Testis (tissue), 3 donors: ENCODE data around the gene PHEX. TPM values are rescaled to one million over a fixed set of nuclear protein-coding genes. Genes with fewer than 3 reads are reported as not detected.

Source experiments
- DNase-seq: peaks from one replicate; pipeline ENCODE4 v3.0.0-alpha.2; 2019
- H3K27ac ChIP-seq, 2 donors: fragments of 200-600 bp; sonication (generic); one replicate each; pipeline ENCODE4 v1.5.1; 2019
- H3K27me3 ChIP-seq: fragments of 200-600 bp; sonication (generic); one replicate; pipeline ENCODE4 v1.5.1; 2019
- H3K36me3 ChIP-seq: fragments of 200-600 bp; sonication (generic); one replicate; pipeline ENCODE4 v1.5.1; 2017; ENCODE audit warnings: low read depth; ENCODE audit errors: missing control alignments
- H3K4me1 ChIP-seq: fragments of 200-600 bp; sonication (generic); one replicate; pipeline ENCODE4 v1.5.1; 2019
- H3K4me3 ChIP-seq, 2 donors: fragments of 200-600 bp; sonication (generic); one replicate each; pipeline ENCODE4 v1.5.1; 2017 to 2019
- H3K9me3 ChIP-seq: fragments of 200-600 bp; sonication (generic); one replicate; pipeline ENCODE4 v1.5.1; 2017
- CTCF ChIP-seq, 3 experiments: fragments of 450-650 bp in 2 of 3; fragments of 200-600 bp in 1 of 3; sonication (generic) in 1 of 3; IDR thresholded peaks; one replicate each; pipeline ENCODE4 v1.5.1; 2016 to 2019; ENCODE audit warnings: antibody characterized with exemption in 3 of 3, mild to moderate bottlenecking in 2 of 3, moderate library complexity in 1 of 3
- POLR2A ChIP-seq: fragments of 450-650 bp; IDR thresholded peaks from one replicate; pipeline ENCODE4 v1.6.1; 2017; ENCODE audit warnings: antibody characterized with exemption, mild to moderate bottlenecking, moderate library complexity
- WGBS, 2 donors: methylation state at CpG; one replicate each; pipeline ENCODE4 v1.1.5; 2018; 5-methylcytosine and 5-hydroxymethylcytosine counted together
- intact Hi-C: fragments of 100-400 bp; cut with DNase I; formaldehyde crosslinking; loops from one replicate; pipeline ENCODE4 v1.15.1; 2023; ENCODE audit warnings: low total_unique reads
- polyA plus RNA-seq: library from polyadenylated mRNA; stranded (reverse); fragments of 350-450 nt; fragmentation: Illumina TruSeq; extraction: RNeasy Lipid Tissue Mini Kit (QIAGEN cat#74804); gene quantifications from one replicate; pipeline ENCODE4 v1.2.3, GENCODE V29; 2014; ENCODE audit warnings: low read depth, low replicate concordance; ENCODE audit not compliant: insufficient read depth
- total RNA-seq, 2 donors: library from RNA; depleted of rRNA; stranded (reverse); fragments of >200 nt; gene quantifications; one replicate each; pipeline ENCODE4 v1.2.3, GENCODE V29; 2016

The PHEX gene
- total and polyA plus RNA-seq, 3 donors from 2014 or later: 0.24 to 0.37 (median 0.31) TPM

DNA sequence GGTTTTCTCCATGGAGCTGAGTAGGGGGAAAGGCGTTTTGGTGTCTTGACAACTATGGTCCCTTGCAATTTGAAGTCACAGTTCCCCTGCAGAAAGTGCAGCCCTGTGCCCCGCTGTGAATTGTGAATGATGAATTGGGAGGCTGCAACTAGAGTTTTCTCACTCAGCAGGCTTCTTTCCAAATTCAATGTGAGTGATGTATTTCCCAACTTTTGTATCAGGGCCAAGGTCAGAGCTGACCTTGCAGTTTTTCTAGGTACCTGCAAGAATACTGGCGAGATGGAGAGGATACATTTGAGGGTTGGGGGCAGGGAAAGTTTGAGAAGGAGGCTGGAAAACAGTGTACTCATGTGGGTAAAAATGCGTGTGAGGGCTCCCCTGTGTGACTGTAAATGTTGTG, 11.7 kb downstream of the PHEX start:
- H3K9me3 ChIP-seq: no peaks in the 10 kb centered on the region
- no peaks in the 10 kb centered on the region for H3K27me3 ChIP-seq
- 65 to 83% methylated on average over 4 of the region's 4 CpGs for WGBS, 2 donors
- intact Hi-C loops: no loop called here
- H3K36me3 ChIP-seq: no peaks in the 10 kb centered on the region
- TF ChIP-seq CTCF (IDR thresholded peaks at IDR 0.05) (no peak), POLR2A (no peak)
- no peak overlapping the region for H3K27ac ChIP-seq
- no peaks in the 10 kb centered on the region for H3K4me1 ChIP-seq
- no peak overlapping the region for H3K4me3 ChIP-seq
- DNase-seq: no peak

- H3K4me1 ChIP-seq: no peaks in the 10 kb centered on the region
- no peak for DNase-seq
- H3K9me3 ChIP-seq: no peaks in the 10 kb centered on the region
- H3K27me3 ChIP-seq: no peaks in the 10 kb centered on the region
- no peak overlapping the region for H3K4me3 ChIP-seq
- no peak overlapping the region for H3K27ac ChIP-seq
- intact Hi-C loops: no loop called here
- no peaks in the 10 kb centered on the region for H3K36me3 ChIP-seq
- TF ChIP-seq CTCF (IDR thresholded peaks at IDR 0.05) (no peak), POLR2A (no peak)
- 64 to 97% methylated on average over 2 of the region's 2 CpGs for WGBS, 2 donors
Measured at GRCh38 chrX:22047468-22047867, 15.3 kb downstream of the PHEX start.

- intact Hi-C loops: no loop called here
- Histone ChIP-seq H3K36me3 (no peaks in the 10 kb centered on the region), H3K27me3 (no peaks in the 10 kb centered on the region), H3K27ac (no peak overlapping the region), H3K4me3 (no peak overlapping the region), H3K9me3 (no peaks in the 10 kb centered on the region), H3K4me1 (no peaks in the 10 kb centered on the region)
- TF ChIP-seq POLR2A: no peak
- no peak for TF ChIP-seq CTCF (IDR thresholded peaks at IDR 0.05)
- WGBS, 2 donors: 86 to 91% methylated on average over 3 of the region's 3 CpGs
- DNase-seq: no peak
Measured at GRCh38 chrX:22053481-22053880, 21.4 kb downstream of the PHEX start.

DNA sequence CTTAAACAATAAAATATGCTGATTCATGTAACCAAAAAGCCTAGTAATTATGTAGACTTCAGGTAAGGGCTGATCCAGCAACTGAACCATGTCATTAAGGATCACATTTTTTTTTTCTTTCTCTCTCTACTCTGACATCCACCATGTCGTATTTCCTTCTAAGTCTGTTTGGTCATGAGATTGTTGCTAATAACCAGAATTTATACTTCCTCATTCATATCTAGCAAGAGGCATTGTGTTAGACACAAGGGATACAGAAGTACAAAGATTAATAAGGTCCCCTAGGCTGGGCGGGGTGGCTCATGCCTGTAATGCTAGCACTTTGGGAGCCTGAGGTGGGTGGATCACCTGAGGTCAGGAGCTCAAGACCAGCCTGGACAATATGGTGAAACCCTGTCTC, 24.1 kb downstream of the PHEX start:
- intact Hi-C loops: no loop called here
- TF ChIP-seq POLR2A (no peak), CTCF (IDR thresholded peaks at IDR 0.05) (no peak)
- no peak overlapping the region for H3K27ac ChIP-seq
- DNase-seq: no peak
- no peaks in the 10 kb centered on the region for H3K9me3 ChIP-seq
- H3K4me3 ChIP-seq: no peak overlapping the region
- H3K4me1 ChIP-seq: no peaks in the 10 kb centered on the region
- no peaks in the 10 kb centered on the region for H3K36me3 ChIP-seq
- no peaks in the 10 kb centered on the region for H3K27me3 ChIP-seq
- WGBS, 2 donors: 88 to 97% methylated on average over 2 of the region's 2 CpGs

- Histone ChIP-seq H3K4me3 (no peak overlapping the region), H3K27ac (no peak overlapping the region), H3K4me1 (no peaks in the 10 kb centered on the region), H3K27me3 (no peaks in the 10 kb centered on the region), H3K9me3 (no peaks in the 10 kb centered on the region), H3K36me3 (no peaks in the 10 kb centered on the region)
- 79 to 100% methylated on average over 3 of the region's 3 CpGs for WGBS, 2 donors
- DNase-seq: no peak
- no peak for TF ChIP-seq POLR2A
- no peak for TF ChIP-seq CTCF (IDR thresholded peaks at IDR 0.05)
- intact Hi-C loops: no loop called here
Measured at GRCh38 chrX:22057667-22058066, 25.5 kb downstream of the PHEX start.
